Measurements from ENCODE around the gene ACAA1. TPM values are rescaled to one million over a fixed set of nuclear protein-coding genes. Genes with fewer than 3 reads are reported as not detected.
"Not testable (repeated sequence)": the region's sequence is repeated elsewhere in the genome, so short reads cannot be mapped to it uniquely, and the experiment has no call there.

ACAA1 gene
- polyA plus RNA-seq, 2 donors, result 79.4 to 101 TPM

GRCh38 chr3:38085311-38085942 is 51.5 kb downstream of the ACAA1 start:
- WGBS, 2 donors, result 84 to 88% methylated on average over 11 of the region's 11 CpGs
- no peaks in the 10 kb centered on the region for H3K36me3 ChIP-seq (ENCODE audit: control insufficient read depth in 2 of 2, insufficient read depth in 2 of 2, low read length in 1 of 2)
- H3K9me3 ChIP-seq (ENCODE audit: control insufficient read depth in 2 of 2, insufficient read depth in 1 of 2, low read depth in 1 of 2, low read length in 1 of 2), result peaks cover 0 to 3% of the 10 kb centered on the region in 2 donors
- H3K4me1 ChIP-seq (ENCODE audit: control insufficient read depth in 2 of 2, insufficient read depth in 2 of 2, low read length in 1 of 2), result no peaks in the 10 kb centered on the region
- H3K27ac ChIP-seq (ENCODE audit: low read depth in 2 of 2, low read length in 1 of 2), result no peak overlapping the region
- no peaks in the 10 kb centered on the region for H3K27me3 ChIP-seq (ENCODE audit: control insufficient read depth in 1 of 2, insufficient read depth in 2 of 2, low read length in 2 of 2)
- H3K4me3 ChIP-seq (ENCODE audit: low read depth in 1 of 2, low read length in 2 of 2), result no peak overlapping the region

- 53 to 61% methylated on average over 7 of the region's 7 CpGs for WGBS, 2 donors
Observed at GRCh38 chr3:38084334-38085310, 52.3 kb downstream of the ACAA1 start.

GRCh38 chr3:38083871-38084333 is 53.0 kb downstream of the ACAA1 start:
- H3K27ac ChIP-seq (ENCODE audit: low read depth in 2 of 2, low read length in 1 of 2), result no peak overlapping the region
- no peak overlapping the region for H3K4me3 ChIP-seq (ENCODE audit: low read depth in 1 of 2, low read length in 2 of 2)
- H3K9me3 ChIP-seq (ENCODE audit: control insufficient read depth in 2 of 2, insufficient read depth in 1 of 2, low read depth in 1 of 2, low read length in 1 of 2), result peaks cover 0 to 3% of the 10 kb centered on the region in 2 donors
- no peaks in the 10 kb centered on the region for H3K4me1 ChIP-seq (ENCODE audit: control insufficient read depth in 2 of 2, insufficient read depth in 2 of 2, low read length in 1 of 2)
- no peaks in the 10 kb centered on the region for H3K27me3 ChIP-seq (ENCODE audit: control insufficient read depth in 1 of 2, insufficient read depth in 2 of 2, low read length in 2 of 2)
- WGBS, 2 donors, result 91 to 98% methylated on average over 13 of the region's 13 CpGs
- H3K36me3 ChIP-seq (ENCODE audit: control insufficient read depth in 2 of 2, insufficient read depth in 2 of 2, low read length in 1 of 2), result no peaks in the 10 kb centered on the region

More at GRCh38 chr3:38084334-38085310, 52.3 kb downstream of the ACAA1 start:
- H3K4me1 ChIP-seq (ENCODE audit: control insufficient read depth in 2 of 2, insufficient read depth in 2 of 2, low read length in 1 of 2), result no peaks in the 10 kb centered on the region
- H3K27ac ChIP-seq (ENCODE audit: low read depth in 2 of 2, low read length in 1 of 2), result no peak overlapping the region
- H3K27me3 ChIP-seq (ENCODE audit: control insufficient read depth in 1 of 2, insufficient read depth in 2 of 2, low read length in 2 of 2), result no peaks in the 10 kb centered on the region
- peaks cover 0 to 3% of the 10 kb centered on the region in 2 donors for H3K9me3 ChIP-seq (ENCODE audit: control insufficient read depth in 2 of 2, insufficient read depth in 1 of 2, low read depth in 1 of 2, low read length in 1 of 2)
- no peak overlapping the region for H3K4me3 ChIP-seq (ENCODE audit: low read depth in 1 of 2, low read length in 2 of 2)
- H3K36me3 ChIP-seq (ENCODE audit: control insufficient read depth in 2 of 2, insufficient read depth in 2 of 2, low read length in 1 of 2), result no peaks in the 10 kb centered on the region

- H3K36me3 ChIP-seq (ENCODE audit: control insufficient read depth in 2 of 2, insufficient read depth in 2 of 2, low read length in 1 of 2); H3K9me3 ChIP-seq (ENCODE audit: control insufficient read depth in 2 of 2, insufficient read depth in 1 of 2, low read depth in 1 of 2, low read length in 1 of 2): not testable (repeated sequence)
- 80 to 100% methylated on average over 1 of the region's 1 CpG for WGBS, 2 donors
Observed at GRCh38 chr3:38083254-38083653, 53.7 kb downstream of the ACAA1 start.

GRCh38 chr3:38082296-38082695 is 54.6 kb downstream of the ACAA1 start:
- H3K4me3 ChIP-seq (ENCODE audit: low read depth in 1 of 2, low read length in 2 of 2); H3K27me3 ChIP-seq (ENCODE audit: control insufficient read depth in 1 of 2, insufficient read depth in 2 of 2, low read length in 2 of 2): not testable (repeated sequence)

More at GRCh38 chr3:38083254-38083653, 53.7 kb downstream of the ACAA1 start:
- H3K27ac ChIP-seq (ENCODE audit: low read depth in 2 of 2, low read length in 1 of 2); H3K4me3 ChIP-seq (ENCODE audit: low read depth in 1 of 2, low read length in 2 of 2); H3K27me3 ChIP-seq (ENCODE audit: control insufficient read depth in 1 of 2, insufficient read depth in 2 of 2, low read length in 2 of 2); H3K4me1 ChIP-seq (ENCODE audit: control insufficient read depth in 2 of 2, insufficient read depth in 2 of 2, low read length in 1 of 2): not testable (repeated sequence)

GRCh38 chr3:38077073-38077472 is 59.9 kb downstream of the ACAA1 start:
- WGBS, 2 donors, result 62 to 67% methylated on average over 1 to 2 of the region's 3 CpGs
- H3K27me3 ChIP-seq (ENCODE audit: control insufficient read depth in 1 of 2, insufficient read depth in 2 of 2, low read length in 2 of 2); H3K9me3 ChIP-seq (ENCODE audit: control insufficient read depth in 2 of 2, insufficient read depth in 1 of 2, low read depth in 1 of 2, low read length in 1 of 2); H3K4me1 ChIP-seq (ENCODE audit: control insufficient read depth in 2 of 2, insufficient read depth in 2 of 2, low read length in 1 of 2); H3K4me3 ChIP-seq (ENCODE audit: low read depth in 1 of 2, low read length in 2 of 2); H3K27ac ChIP-seq (ENCODE audit: low read depth in 2 of 2, low read length in 1 of 2); H3K36me3 ChIP-seq (ENCODE audit: control insufficient read depth in 2 of 2, insufficient read depth in 2 of 2, low read length in 1 of 2): not testable (repeated sequence)

More at GRCh38 chr3:38082296-38082695, 54.6 kb downstream of the ACAA1 start:
- H3K4me1 ChIP-seq (ENCODE audit: control insufficient read depth in 2 of 2, insufficient read depth in 2 of 2, low read length in 1 of 2); H3K9me3 ChIP-seq (ENCODE audit: control insufficient read depth in 2 of 2, insufficient read depth in 1 of 2, low read depth in 1 of 2, low read length in 1 of 2); H3K27ac ChIP-seq (ENCODE audit: low read depth in 2 of 2, low read length in 1 of 2); H3K36me3 ChIP-seq (ENCODE audit: control insufficient read depth in 2 of 2, insufficient read depth in 2 of 2, low read length in 1 of 2): not testable (repeated sequence)
- WGBS, 2 donors, result 89 to 92% methylated on average over 8 to 13 of the region's 16 CpGs

Other genes with a start within 250 kb of the ACAA1 start
- 10 to 100 TPM in 1 of 2 donors, 1 to 10 TPM in 1; 4.9 to 16.7 TPM for gene VILL, start 146.3 kb downstream of the ACAA1 start, polyA plus RNA-seq
- gene PLCD1, start 107.5 kb downstream of the ACAA1 start, polyA plus RNA-seq, result 10 to 100 TPM; 40.1 to 41.2 TPM
- gene DLEC1, start 97.9 kb downstream of the ACAA1 start, polyA plus RNA-seq, result under 1 TPM; 0.16 to 0.39 TPM
- 10 to 100 TPM; 26.5 to 44.0 TPM for gene MYD88, start 1.5 kb upstream of the ACAA1 start, polyA plus RNA-seq
- 10 to 100 TPM; 21.7 to 27.5 TPM for gene OXSR1, start 28.4 kb upstream of the ACAA1 start, polyA plus RNA-seq
- under 1 TPM; 0.14 to 0.53 TPM for gene SLC22A13, start 128.7 kb upstream of the ACAA1 start, polyA plus RNA-seq
- gene SLC22A14, start 145.2 kb upstream of the ACAA1 start, polyA plus RNA-seq, result under 1 TPM; 0.19 to 0.31 TPM
- 1 to 10 TPM; 1.3 to 1.5 TPM for gene XYLB, start 209.7 kb upstream of the ACAA1 start, polyA plus RNA-seq